Measurements from ENCODE around the gene ANKRD39.

- TF ChIP-seq CTCF (IDR thresholded peaks at IDR 0.05) (no peak), POLR2A (IDR thresholded peaks at IDR 0.05) (no peak)
Observed at GRCh38 chr2:96828436-96828835, 29.4 kb downstream of the ANKRD39 start.

All from right lobe of liver (tissue), 4 donors.